HFF-Myc (cell line): ENCODE results near the gene AKT2.
A peak's percentile ranks its signal among the peaks of the same experiment; 100 is the strongest.

Source experiments
- DNase-seq: peaks from one replicate; pipeline ENCODE4 v3.0.0-alpha.2; 2011; ENCODE audit warnings: low read depth; ENCODE audit errors: extremely low read depth
- H3K4me3 ChIP-seq: replicated peaks from 2 replicates; pipeline ENCODE4 v1.5.1; 2011; ENCODE audit warnings: low read depth, mild to moderate bottlenecking, control low read depth, low read length
- TF ChIP-seq, protein P1 (sequence below): IDR thresholded peaks from 2 replicates; pipeline ENCODE4 v1.5.1; 2012; ENCODE audit warnings: mild to moderate bottlenecking, low read depth, low read length, control low read depth; ENCODE audit errors: missing control alignments

AKT2 gene

DNA sequence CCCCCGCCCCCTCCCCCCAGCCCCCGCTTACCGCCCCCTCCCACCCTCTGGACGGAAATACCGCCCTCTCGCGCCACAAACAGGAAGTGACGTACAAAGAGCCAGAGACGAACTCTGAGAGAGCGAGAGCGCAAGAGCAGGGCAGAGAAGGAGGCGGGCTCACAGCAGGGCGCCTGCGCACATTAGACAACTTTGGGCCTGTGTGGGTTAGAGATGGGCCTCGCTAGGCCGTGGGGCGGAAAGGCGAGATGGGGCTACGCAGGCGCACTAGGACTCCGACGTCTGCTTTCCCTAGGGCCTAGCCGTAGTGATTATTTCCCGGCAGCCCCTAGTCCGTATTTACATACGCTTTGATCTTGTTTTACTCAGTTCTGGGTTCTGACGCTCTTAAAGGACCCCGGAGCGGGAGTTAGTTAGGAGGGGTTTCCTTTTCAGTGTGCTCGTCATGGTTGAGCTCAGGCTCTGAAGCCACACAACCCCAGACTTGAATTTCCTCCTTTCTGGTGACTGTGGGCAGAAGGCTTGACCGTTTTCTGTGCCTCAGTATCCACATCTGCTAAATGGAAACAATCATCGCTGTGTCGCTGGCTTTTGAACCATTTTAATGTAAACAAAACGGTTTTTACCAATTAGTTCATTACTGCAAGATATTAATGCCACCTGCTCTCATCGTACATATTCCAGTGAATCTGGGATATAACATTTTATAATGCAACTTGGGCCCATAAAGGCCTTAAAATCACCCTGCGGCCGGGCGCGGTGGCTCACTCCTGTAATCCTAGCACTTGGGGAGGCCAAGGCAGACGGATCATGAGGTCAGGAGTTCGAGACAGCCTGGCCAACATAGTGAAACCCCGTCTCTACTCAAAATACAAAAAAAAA is 449 bp upstream of the AKT2 start:
- TF ChIP-seq, protein P1, sequence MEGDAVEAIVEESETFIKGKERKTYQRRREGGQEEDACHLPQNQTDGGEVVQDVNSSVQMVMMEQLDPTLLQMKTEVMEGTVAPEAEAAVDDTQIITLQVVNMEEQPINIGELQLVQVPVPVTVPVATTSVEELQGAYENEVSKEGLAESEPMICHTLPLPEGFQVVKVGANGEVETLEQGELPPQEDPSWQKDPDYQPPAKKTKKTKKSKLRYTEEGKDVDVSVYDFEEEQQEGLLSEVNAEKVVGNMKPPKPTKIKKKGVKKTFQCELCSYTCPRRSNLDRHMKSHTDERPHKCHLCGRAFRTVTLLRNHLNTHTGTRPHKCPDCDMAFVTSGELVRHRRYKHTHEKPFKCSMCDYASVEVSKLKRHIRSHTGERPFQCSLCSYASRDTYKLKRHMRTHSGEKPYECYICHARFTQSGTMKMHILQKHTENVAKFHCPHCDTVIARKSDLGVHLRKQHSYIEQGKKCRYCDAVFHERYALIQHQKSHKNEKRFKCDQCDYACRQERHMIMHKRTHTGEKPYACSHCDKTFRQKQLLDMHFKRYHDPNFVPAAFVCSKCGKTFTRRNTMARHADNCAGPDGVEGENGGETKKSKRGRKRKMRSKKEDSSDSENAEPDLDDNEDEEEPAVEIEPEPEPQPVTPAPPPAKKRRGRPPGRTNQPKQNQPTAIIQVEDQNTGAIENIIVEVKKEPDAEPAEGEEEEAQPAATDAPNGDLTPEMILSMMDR, result no peak
- peak overlapping the region; percentile 70 for H3K4me3 ChIP-seq
- DNase-seq, result peak; percentile 98

- TF ChIP-seq, protein P1, result no peak
- H3K4me3 ChIP-seq, result peak overlapping the region; percentile 70
- no peak for DNase-seq
Measured at GRCh38 chr19:40284251-40284500, 969 bp downstream of the AKT2 start.

- no peak for DNase-seq
- TF ChIP-seq, protein P1, result no peak
Measured at GRCh38 chr19:40283414-40284250, 1.5 kb downstream of the AKT2 start.

DNA sequence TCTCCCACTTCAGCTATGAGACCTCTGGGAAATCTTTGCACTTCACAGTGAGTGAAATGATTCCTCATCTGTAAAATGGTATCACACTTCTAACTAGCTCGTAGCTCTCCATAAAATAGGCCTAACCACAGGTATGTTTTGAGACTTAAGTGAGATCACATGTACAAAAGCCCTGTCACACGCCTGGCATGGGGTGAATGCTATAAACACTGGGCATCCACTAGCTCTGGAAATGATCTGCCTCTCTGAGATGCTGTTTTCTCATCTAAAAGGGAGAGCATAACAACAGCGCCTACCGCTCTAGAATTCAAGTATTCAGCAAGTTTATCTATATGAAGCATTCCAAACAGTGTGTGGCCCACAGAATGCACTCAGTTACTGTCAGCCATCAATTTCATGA is 2.2 kb downstream of the AKT2 start:
- TF ChIP-seq, protein P1, result no peak
- DNase-seq, result no peak
- H3K4me3 ChIP-seq, result peak overlapping the region; percentile 70

More at GRCh38 chr19:40283414-40284250, 1.5 kb downstream of the AKT2 start:
- H3K4me3 ChIP-seq, result peak overlapping the region; percentile 70

DNA sequence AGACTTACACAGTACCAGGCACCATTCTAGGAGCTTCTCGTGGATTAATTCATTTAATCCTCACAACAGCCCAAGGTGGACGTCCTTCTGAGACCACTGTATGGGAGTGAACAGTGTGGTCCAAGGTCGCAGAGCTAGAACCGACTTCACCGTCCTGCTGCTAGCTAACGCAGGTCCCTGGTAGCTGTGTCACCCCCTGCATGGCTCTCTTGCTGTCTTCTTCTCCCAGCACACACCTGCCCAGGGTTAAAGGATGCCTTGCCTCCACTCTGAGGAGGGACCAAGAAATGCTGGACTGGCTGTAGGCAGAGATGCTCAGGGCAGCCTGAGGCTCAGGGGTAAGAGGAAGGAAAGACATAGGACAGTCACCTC is 3.0 kb downstream of the AKT2 start:
- TF ChIP-seq, protein P1, result no peak
- DNase-seq, result no peak
- no peak overlapping the region for H3K4me3 ChIP-seq

- H3K4me3 ChIP-seq, result no peak overlapping the region
- DNase-seq, result no peak
- TF ChIP-seq, protein P1, result no peak
Measured at GRCh38 chr19:40281381-40282208, 3.5 kb downstream of the AKT2 start.
